Measurements from ENCODE around the gene ENPP4.
A peak's percentile ranks its signal among the peaks of the same experiment; 100 is the strongest.
"Not testable (repeated sequence)": the region's sequence is repeated elsewhere in the genome, so short reads cannot be mapped to it uniquely, and the experiment has no call there.

The ENPP4 gene

GRCh38 chr6:46104209-46104608 lies 25.6 kb upstream of the ENPP4 start:
- H3K9ac ChIP-seq (ENCODE audit: low read length) = no peak overlapping the region
- no peaks in the 10 kb centered on the region for H3K36me3 ChIP-seq (ENCODE audit: control insufficient read depth, insufficient read depth, low read length)
- H3K4me3 ChIP-seq (ENCODE audit: low read length) = no peak overlapping the region
- no peak overlapping the region for H3K27ac ChIP-seq (ENCODE audit: low read depth, low read length)
- H3K4me1 ChIP-seq (ENCODE audit: control insufficient read depth, insufficient read depth, low read length) = no peaks in the 10 kb centered on the region
- no peaks in the 10 kb centered on the region for H3K27me3 ChIP-seq (ENCODE audit: control insufficient read depth, insufficient read depth, low read length)

DNA sequence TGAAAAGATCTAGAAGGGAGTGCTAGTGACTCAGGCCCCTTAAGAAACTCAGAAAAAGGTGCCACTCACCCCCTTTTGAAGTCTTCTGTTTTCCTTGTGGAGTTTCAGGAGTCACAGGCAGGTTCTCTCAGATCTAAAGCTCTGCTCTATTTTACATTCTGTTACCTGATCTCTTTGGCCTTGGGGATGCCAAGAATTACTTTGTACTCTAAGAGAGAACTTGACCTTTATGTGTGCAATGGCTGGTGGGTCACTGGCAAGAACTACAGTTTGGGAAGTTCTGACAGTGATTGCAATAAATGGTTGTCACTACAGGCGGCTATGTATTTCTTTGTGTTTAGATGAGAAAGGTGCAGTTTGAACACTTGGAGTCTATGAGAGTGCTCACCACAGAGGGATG lies 24.2 kb upstream of the ENPP4 start:
- no peaks in the 10 kb centered on the region for H3K27me3 ChIP-seq (ENCODE audit: control insufficient read depth, insufficient read depth, low read length)
- H3K9ac ChIP-seq (ENCODE audit: low read length) = no peak overlapping the region
- H3K27ac ChIP-seq (ENCODE audit: low read depth, low read length) = no peak overlapping the region
- H3K4me1 ChIP-seq (ENCODE audit: control insufficient read depth, insufficient read depth, low read length) = no peaks in the 10 kb centered on the region
- no peaks in the 10 kb centered on the region for H3K36me3 ChIP-seq (ENCODE audit: control insufficient read depth, insufficient read depth, low read length)
- H3K4me3 ChIP-seq (ENCODE audit: low read length) = no peak overlapping the region

DNA sequence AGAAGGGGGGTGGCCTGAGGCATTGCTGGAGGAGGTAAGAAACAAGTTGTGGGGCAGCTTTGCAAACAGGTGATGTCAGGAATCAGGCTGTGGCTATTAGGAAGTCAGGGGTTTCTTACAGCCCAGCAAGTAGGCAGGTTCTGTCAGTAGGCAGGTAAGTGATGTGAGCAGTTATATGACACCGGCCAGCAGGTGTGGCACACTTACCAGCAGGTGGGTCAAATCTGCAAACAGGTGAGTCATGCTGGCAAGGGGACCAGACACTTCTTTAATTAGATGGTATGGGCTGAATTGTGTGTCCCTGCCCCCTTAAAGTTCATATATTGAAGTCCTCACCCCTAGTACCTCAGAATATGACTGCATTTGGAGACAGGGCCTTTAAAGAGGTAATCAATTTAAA lies 16.4 kb upstream of the ENPP4 start:
- Histone ChIP-seq H3K4me1 (ENCODE audit: control insufficient read depth, insufficient read depth, low read length) (no peaks in the 10 kb centered on the region), H3K4me3 (ENCODE audit: low read length) (no peak overlapping the region), H3K27me3 (ENCODE audit: control insufficient read depth, insufficient read depth, low read length) (no peaks in the 10 kb centered on the region), H3K36me3 (ENCODE audit: control insufficient read depth, insufficient read depth, low read length) (no peaks in the 10 kb centered on the region), H3K9ac (ENCODE audit: low read length) (no peak overlapping the region), H3K27ac (ENCODE audit: low read depth, low read length) (no peak overlapping the region)

DNA sequence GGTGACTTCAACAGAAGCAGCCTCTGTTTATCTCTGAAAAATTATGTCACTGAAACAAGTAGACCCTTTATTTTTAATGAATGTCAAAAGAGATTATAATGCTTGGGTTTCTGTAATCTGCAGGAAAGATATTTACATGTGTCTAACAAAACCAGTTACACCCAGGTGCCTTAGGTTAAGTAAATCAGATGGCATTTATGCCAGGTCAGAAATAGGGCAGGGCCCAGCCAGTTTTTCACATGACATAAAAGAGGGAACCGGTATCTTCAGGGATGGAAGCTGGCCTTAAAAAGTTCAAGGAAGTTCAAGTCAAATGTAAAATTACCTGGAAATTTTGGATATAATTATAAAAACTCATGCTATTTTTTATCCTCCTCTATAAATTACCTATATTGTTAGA lies 14.2 kb upstream of the ENPP4 start:
- no peak overlapping the region for H3K9ac ChIP-seq (ENCODE audit: low read length)
- no peaks in the 10 kb centered on the region for H3K27me3 ChIP-seq (ENCODE audit: control insufficient read depth, insufficient read depth, low read length)
- H3K4me1 ChIP-seq (ENCODE audit: control insufficient read depth, insufficient read depth, low read length) = no peaks in the 10 kb centered on the region
- H3K36me3 ChIP-seq (ENCODE audit: control insufficient read depth, insufficient read depth, low read length) = no peaks in the 10 kb centered on the region
- no peak overlapping the region for H3K27ac ChIP-seq (ENCODE audit: low read depth, low read length)
- H3K4me3 ChIP-seq (ENCODE audit: low read length) = no peak overlapping the region

DNA sequence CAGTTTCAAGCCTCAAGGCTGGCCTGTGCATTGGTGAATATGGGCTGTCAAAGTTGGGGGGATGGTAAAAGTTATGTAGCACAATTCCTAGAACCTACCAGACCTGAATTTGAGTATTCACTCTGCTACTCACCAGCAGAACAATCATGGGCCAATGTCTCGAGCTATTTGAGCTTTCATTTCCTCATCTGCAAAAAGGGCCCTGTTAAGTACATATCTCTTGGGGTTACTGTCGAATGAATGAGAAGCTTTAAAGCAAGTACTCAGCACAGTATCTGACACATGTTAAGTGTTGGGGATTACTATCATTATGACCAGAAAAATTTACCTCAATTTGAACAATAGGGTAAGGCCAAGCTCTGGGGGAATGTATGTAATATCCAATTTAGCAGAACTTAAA lies 13.5 kb upstream of the ENPP4 start:
- Histone ChIP-seq H3K9ac (ENCODE audit: low read length) (no peak overlapping the region), H3K4me3 (ENCODE audit: low read length) (no peak overlapping the region), H3K27me3 (ENCODE audit: control insufficient read depth, insufficient read depth, low read length) (no peaks in the 10 kb centered on the region), H3K4me1 (ENCODE audit: control insufficient read depth, insufficient read depth, low read length) (no peaks in the 10 kb centered on the region), H3K27ac (ENCODE audit: low read depth, low read length) (no peak overlapping the region), H3K36me3 (ENCODE audit: control insufficient read depth, insufficient read depth, low read length) (no peaks in the 10 kb centered on the region)

DNA sequence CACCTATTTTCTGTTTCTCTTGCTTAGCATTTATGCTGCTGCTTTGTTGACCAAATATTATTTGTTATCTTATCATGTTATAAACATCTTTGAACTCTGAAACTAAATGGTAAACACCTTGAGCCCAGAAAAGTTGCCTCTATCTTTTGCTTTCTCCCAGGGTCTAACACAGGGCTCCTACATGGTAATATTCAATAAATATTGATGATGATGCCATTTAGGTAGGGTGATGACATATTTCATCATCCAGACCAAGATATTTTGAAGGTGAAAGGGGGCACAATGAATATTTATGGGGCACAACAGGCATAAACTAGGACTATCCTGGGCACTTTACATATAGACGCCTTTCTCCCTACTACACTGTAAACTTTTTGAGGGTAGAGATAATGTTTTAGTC lies 11.6 kb upstream of the ENPP4 start:
- no peaks in the 10 kb centered on the region for H3K27me3 ChIP-seq (ENCODE audit: control insufficient read depth, insufficient read depth, low read length)
- H3K27ac ChIP-seq (ENCODE audit: low read depth, low read length) = no peak overlapping the region
- no peak overlapping the region for H3K9ac ChIP-seq (ENCODE audit: low read length)
- H3K4me3 ChIP-seq (ENCODE audit: low read length) = no peak overlapping the region
- H3K36me3 ChIP-seq (ENCODE audit: control insufficient read depth, insufficient read depth, low read length) = no peaks in the 10 kb centered on the region
- H3K4me1 ChIP-seq (ENCODE audit: control insufficient read depth, insufficient read depth, low read length) = no peaks in the 10 kb centered on the region

GRCh38 chr6:46118836-46119235 lies 11.0 kb upstream of the ENPP4 start:
- Histone ChIP-seq H3K4me3 (ENCODE audit: low read length) (no peak overlapping the region), H3K4me1 (ENCODE audit: control insufficient read depth, insufficient read depth, low read length) (no peaks in the 10 kb centered on the region), H3K9ac (ENCODE audit: low read length) (no peak overlapping the region), H3K27ac (ENCODE audit: low read depth, low read length) (no peak overlapping the region), H3K36me3 (ENCODE audit: control insufficient read depth, insufficient read depth, low read length) (no peaks in the 10 kb centered on the region), H3K27me3 (ENCODE audit: control insufficient read depth, insufficient read depth, low read length) (no peaks in the 10 kb centered on the region)

DNA sequence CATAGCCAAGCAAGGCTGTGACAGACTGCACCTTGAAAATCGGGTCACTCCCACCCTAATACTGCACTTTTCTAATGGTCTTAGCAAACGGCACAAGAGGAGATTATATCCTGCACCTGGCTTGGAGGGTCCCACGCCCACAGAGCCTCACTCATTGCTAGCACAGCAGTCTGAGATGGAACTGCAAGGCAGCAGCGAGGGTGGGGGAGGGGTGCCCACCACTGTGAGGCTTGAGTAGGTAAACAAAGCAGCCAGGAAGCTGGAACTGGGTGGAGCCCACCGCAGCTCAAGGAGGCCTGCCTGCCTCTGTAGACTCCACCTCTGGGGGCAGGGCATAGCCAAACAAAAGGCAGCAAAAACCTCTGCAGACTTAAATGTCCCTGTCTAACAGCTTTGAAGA lies 10.1 kb upstream of the ENPP4 start:
- not testable (repeated sequence) for H3K4me3 ChIP-seq (ENCODE audit: low read length); H3K36me3 ChIP-seq (ENCODE audit: control insufficient read depth, insufficient read depth, low read length); H3K27ac ChIP-seq (ENCODE audit: low read depth, low read length); H3K4me1 ChIP-seq (ENCODE audit: control insufficient read depth, insufficient read depth, low read length); H3K27me3 ChIP-seq (ENCODE audit: control insufficient read depth, insufficient read depth, low read length); H3K9ac ChIP-seq (ENCODE audit: low read length)

- H3K9ac ChIP-seq (ENCODE audit: low read length) = no peak overlapping the region
- no peaks in the 10 kb centered on the region for H3K36me3 ChIP-seq (ENCODE audit: control insufficient read depth, insufficient read depth, low read length)
- no peaks in the 10 kb centered on the region for H3K27me3 ChIP-seq (ENCODE audit: control insufficient read depth, insufficient read depth, low read length)
- H3K27ac ChIP-seq (ENCODE audit: low read depth, low read length) = no peak overlapping the region
- H3K4me1 ChIP-seq (ENCODE audit: control insufficient read depth, insufficient read depth, low read length) = no peaks in the 10 kb centered on the region
- no peak overlapping the region for H3K4me3 ChIP-seq (ENCODE audit: low read length)
These were observed 1.3 kb upstream of the ENPP4 start for GRCh38 chr6:46128476-46128875.

- no peaks in the 10 kb centered on the region for H3K4me1 ChIP-seq (ENCODE audit: control insufficient read depth, insufficient read depth, low read length)
- peak overlapping the region; percentile 99 for H3K4me3 ChIP-seq (ENCODE audit: low read length)
- H3K9ac ChIP-seq (ENCODE audit: low read length) = peak overlapping the region; percentile 88
- no peaks in the 10 kb centered on the region for H3K36me3 ChIP-seq (ENCODE audit: control insufficient read depth, insufficient read depth, low read length)
- H3K27ac ChIP-seq (ENCODE audit: low read depth, low read length) = peak overlapping the region; percentile 64
- no peaks in the 10 kb centered on the region for H3K27me3 ChIP-seq (ENCODE audit: control insufficient read depth, insufficient read depth, low read length)
These were observed 529 bp upstream of the ENPP4 start for GRCh38 chr6:46129291-46129628.

DNA sequence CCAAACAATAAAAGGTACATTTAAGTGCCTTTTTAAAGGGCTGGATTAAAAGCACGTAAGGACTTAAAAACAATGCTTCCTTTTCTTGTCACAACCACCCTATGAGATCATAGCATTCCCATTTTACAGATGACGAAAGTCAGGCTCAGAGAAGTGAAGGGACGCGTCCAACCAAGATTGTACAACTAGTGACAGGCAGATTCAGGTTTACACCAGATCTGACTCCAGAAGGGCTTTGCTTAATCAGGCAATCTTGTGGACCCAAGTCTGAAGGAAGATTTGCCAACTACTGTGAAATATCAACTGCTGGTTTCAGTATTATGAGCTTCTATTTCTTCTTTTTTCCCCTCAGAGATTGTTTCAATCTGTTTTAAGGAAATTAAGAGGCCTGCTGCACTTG lies 877 bp downstream of the ENPP4 start:
- Histone ChIP-seq H3K27me3 (ENCODE audit: control insufficient read depth, insufficient read depth, low read length) (no peaks in the 10 kb centered on the region), H3K4me3 (ENCODE audit: low read length) (peak overlapping the region; percentile 99), H3K36me3 (ENCODE audit: control insufficient read depth, insufficient read depth, low read length) (no peaks in the 10 kb centered on the region), H3K4me1 (ENCODE audit: control insufficient read depth, insufficient read depth, low read length) (no peaks in the 10 kb centered on the region), H3K27ac (ENCODE audit: low read depth, low read length) (peak overlapping the region; percentile 3), H3K9ac (ENCODE audit: low read length) (no peak overlapping the region)

DNA sequence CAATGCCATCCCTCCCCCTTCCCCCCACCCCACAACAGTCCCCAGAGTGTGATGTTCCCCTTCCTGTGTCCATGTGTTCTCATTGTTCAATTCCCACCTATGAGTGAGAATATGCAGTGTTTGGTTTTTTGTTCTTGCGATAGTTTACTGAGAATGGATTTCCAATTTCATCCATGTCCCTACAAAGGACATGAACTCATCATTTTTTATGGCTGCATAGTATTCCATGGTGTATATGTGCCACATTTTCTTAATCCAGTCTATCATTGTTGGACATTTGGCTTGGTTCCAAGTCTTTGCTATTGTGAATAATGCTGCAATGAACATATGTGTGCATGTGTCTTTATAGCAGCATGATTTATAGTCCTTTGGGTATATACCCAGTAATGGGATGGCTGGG lies 1.5 kb downstream of the ENPP4 start:
- H3K36me3 ChIP-seq (ENCODE audit: control insufficient read depth, insufficient read depth, low read length) = not testable (repeated sequence)

DNA sequence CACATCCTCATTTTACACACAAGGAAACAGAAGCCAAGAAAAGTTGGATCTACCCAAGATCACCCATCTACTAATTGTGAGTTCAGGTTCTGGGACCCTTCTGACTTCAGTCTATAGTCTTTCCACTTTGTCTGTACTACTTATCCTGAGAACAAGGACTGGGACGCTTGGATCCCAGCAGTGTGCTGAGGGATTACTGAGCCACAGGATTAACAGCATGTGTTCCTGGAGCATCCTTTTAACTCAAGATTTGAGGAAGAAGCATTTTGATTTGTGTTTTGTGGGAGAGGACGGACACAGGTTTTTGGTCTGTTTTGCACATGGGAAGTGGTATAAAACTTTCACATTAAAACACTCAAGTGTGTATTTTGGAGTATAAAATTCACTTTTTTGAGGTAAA lies 4.4 kb downstream of the ENPP4 start:
- Histone ChIP-seq H3K36me3 (ENCODE audit: control insufficient read depth, insufficient read depth, low read length) (no peaks in the 10 kb centered on the region), H3K9ac (ENCODE audit: low read length) (no peak overlapping the region), H3K27me3 (ENCODE audit: control insufficient read depth, insufficient read depth, low read length) (no peaks in the 10 kb centered on the region), H3K27ac (ENCODE audit: low read depth, low read length) (no peak overlapping the region), H3K4me3 (ENCODE audit: low read length) (no peak overlapping the region), H3K4me1 (ENCODE audit: control insufficient read depth, insufficient read depth, low read length) (no peaks in the 10 kb centered on the region)

More for the DNA sequence above, 1.5 kb downstream of the ENPP4 start:
- H3K4me1 ChIP-seq (ENCODE audit: control insufficient read depth, insufficient read depth, low read length); H3K27me3 ChIP-seq (ENCODE audit: control insufficient read depth, insufficient read depth, low read length); H3K27ac ChIP-seq (ENCODE audit: low read depth, low read length); H3K4me3 ChIP-seq (ENCODE audit: low read length); H3K9ac ChIP-seq (ENCODE audit: low read length): not testable (repeated sequence)

- Histone ChIP-seq H3K9ac (ENCODE audit: low read length) (no peak overlapping the region), H3K36me3 (ENCODE audit: control insufficient read depth, insufficient read depth, low read length) (no peaks in the 10 kb centered on the region), H3K4me3 (ENCODE audit: low read length) (no peak overlapping the region), H3K27ac (ENCODE audit: low read depth, low read length) (no peak overlapping the region), H3K27me3 (ENCODE audit: control insufficient read depth, insufficient read depth, low read length) (no peaks in the 10 kb centered on the region), H3K4me1 (ENCODE audit: control insufficient read depth, insufficient read depth, low read length) (no peaks in the 10 kb centered on the region)
These were observed 5.4 kb downstream of the ENPP4 start for GRCh38 chr6:46135176-46135575.
